Neural crest cell (in vitro differentiated cells): ENCODE results near the gene SHISA7. TPM values are rescaled to one million over a fixed set of nuclear protein-coding genes. Genes with fewer than 3 reads are reported as not detected.

Experiments used
- DNase-seq: peaks from one replicate; pipeline ENCODE4 v3.0.0; 2021; ENCODE audit warnings: low read depth, mixed read lengths, low spot score
- H3K27ac Mint-ChIP-seq: one replicate; pipeline ENCODE4 v1.8.0; 2021; ENCODE audit warnings: mild to moderate bottlenecking, mixed read lengths; ENCODE audit not compliant: unreplicated experiment
- H3K27me3 Mint-ChIP-seq: 2 replicates; pipeline ENCODE4 v1.8.0; 2021; ENCODE audit warnings: low read depth, mild to moderate bottlenecking, mixed read lengths
- H3K36me3 Mint-ChIP-seq: 2 replicates; pipeline ENCODE4 v1.8.0; 2021; ENCODE audit warnings: low read depth, mild to moderate bottlenecking, mixed read lengths
- H3K4me1 Mint-ChIP-seq: 2 replicates; pipeline ENCODE4 v1.8.0; 2021; ENCODE audit warnings: mixed read lengths
- H3K4me3 Mint-ChIP-seq: one replicate; pipeline ENCODE4 v1.8.0; 2021; ENCODE audit warnings: mild to moderate bottlenecking, mixed read lengths
- H3K9me3 Mint-ChIP-seq: 2 replicates; pipeline ENCODE4 v1.8.0; 2021; ENCODE audit warnings: mixed read lengths
- total RNA-seq: library from RNA; stranded (reverse); gene quantifications from 2 replicates; pipeline ENCODE4 v1.2.1, GENCODE V29; 2021
- TF ChIP-seq, protein P1 (sequence below): fragments of 200-600 bp; sonication (generic); conservative IDR thresholded peaks from 2 replicates; pipeline ENCODE4 v1.5.0; 2021; ENCODE audit warnings: antibody characterized with exemption, mild to moderate bottlenecking

Gene SHISA7
- total RNA-seq, 1 donor from 2014 or later, result 0.54 TPM

DNA sequence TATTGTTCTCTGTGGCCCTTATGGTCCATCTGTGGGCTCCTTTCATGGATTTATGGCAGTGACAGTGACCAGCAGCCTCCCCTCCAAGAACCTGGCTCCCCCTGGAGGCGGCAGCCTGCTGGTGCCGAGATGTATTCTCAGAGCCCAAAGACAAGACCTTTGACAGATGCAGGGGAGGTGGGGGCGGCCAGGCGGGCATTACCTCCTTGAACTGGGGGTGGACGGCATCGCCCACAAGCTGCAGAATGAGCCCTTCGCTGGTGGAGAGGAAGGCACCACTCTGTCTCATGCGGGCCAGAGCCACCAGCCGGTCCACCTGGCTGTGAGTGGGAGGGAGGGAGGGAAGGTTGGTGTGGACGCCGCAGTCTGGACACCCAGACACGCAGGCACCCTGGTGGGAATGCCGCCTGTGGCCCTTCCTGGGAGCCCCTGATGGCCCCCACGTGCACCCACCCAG lies 11.7 kb upstream of the SHISA7 start:
- TF ChIP-seq, protein P1, sequence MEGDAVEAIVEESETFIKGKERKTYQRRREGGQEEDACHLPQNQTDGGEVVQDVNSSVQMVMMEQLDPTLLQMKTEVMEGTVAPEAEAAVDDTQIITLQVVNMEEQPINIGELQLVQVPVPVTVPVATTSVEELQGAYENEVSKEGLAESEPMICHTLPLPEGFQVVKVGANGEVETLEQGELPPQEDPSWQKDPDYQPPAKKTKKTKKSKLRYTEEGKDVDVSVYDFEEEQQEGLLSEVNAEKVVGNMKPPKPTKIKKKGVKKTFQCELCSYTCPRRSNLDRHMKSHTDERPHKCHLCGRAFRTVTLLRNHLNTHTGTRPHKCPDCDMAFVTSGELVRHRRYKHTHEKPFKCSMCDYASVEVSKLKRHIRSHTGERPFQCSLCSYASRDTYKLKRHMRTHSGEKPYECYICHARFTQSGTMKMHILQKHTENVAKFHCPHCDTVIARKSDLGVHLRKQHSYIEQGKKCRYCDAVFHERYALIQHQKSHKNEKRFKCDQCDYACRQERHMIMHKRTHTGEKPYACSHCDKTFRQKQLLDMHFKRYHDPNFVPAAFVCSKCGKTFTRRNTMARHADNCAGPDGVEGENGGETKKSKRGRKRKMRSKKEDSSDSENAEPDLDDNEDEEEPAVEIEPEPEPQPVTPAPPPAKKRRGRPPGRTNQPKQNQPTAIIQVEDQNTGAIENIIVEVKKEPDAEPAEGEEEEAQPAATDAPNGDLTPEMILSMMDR, result peak; percentile 68
- H3K36me3 Mint-ChIP-seq, result peaks cover 3% of the 10 kb centered on the region
- DNase-seq, result peak; percentile 54
- H3K27me3 Mint-ChIP-seq, result peaks cover 34% of the 10 kb centered on the region
- no peaks in the 10 kb centered on the region for H3K9me3 Mint-ChIP-seq
- no peak overlapping the region for H3K27ac Mint-ChIP-seq
- peak overlapping the region; percentile 76 for H3K4me3 Mint-ChIP-seq
- H3K4me1 Mint-ChIP-seq, result peaks cover 19% of the 10 kb centered on the region

DNA sequence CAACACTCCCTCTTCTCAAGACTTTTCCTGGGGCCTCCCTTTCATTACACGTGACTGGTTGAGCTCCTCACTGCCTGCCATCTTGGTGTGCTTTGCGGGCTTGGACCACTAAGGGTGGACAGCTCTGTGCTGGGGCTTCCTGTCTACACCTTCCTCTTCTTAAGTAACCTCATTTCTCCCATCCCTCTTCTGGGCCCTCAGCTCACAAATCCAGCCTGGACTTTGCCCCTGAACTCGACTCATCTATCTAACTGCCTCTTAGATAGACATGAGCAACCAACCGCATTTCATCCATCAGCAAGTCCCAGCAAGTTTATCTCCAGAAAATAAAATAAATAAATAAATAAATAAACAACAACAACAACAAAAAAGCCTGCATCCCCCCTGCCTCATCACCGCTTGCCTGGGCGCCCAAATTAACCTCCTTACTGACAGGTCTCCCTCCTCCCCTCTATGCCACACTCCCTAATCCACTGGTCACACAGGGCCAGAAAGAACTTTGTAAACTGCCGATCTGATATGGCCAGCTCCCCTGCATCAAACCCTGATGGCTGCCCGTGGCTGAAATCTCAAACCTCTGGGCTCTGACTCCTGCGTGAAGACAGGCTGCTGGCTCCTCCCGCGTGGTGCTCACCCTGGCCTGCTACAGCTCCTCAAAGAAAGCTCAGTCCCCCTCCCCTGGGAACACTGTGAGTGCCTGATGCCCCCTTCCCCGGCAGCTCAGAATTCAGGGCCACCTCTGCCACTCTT lies 10.6 kb upstream of the SHISA7 start:
- TF ChIP-seq, protein P1, result no peak
- Mint-ChIP-seq H3K27ac (no peak overlapping the region), H3K27me3 (peaks cover 34% of the 10 kb centered on the region), H3K4me1 (peaks cover 17% of the 10 kb centered on the region), H3K36me3 (peaks cover 3% of the 10 kb centered on the region), H3K9me3 (no peaks in the 10 kb centered on the region), H3K4me3 (peak overlapping the region; percentile 48)
- no peak for DNase-seq

- DNase-seq, result peak; percentile 73
- Mint-ChIP-seq H3K27me3 (peaks cover 34% of the 10 kb centered on the region), H3K4me3 (peak overlapping the region; percentile 48), H3K27ac (no peak overlapping the region), H3K36me3 (peaks cover 3% of the 10 kb centered on the region), H3K4me1 (peaks cover 17% of the 10 kb centered on the region), H3K9me3 (no peaks in the 10 kb centered on the region)
- TF ChIP-seq, protein P1, result no peak
These were observed 9.7 kb upstream of the SHISA7 start for GRCh38 chr19:55452749-55453346.

- H3K27ac Mint-ChIP-seq, result peak overlapping the region; percentile 67
- no peak overlapping the region for H3K4me3 Mint-ChIP-seq
- no peak for DNase-seq
- H3K36me3 Mint-ChIP-seq, result peaks cover 3% of the 10 kb centered on the region
- TF ChIP-seq, protein P1, result no peak
- peaks cover 17% of the 10 kb centered on the region for H3K4me1 Mint-ChIP-seq
- H3K9me3 Mint-ChIP-seq, result no peaks in the 10 kb centered on the region
- H3K27me3 Mint-ChIP-seq, result peaks cover 34% of the 10 kb centered on the region
These were observed 9.1 kb upstream of the SHISA7 start for GRCh38 chr19:55451965-55452748.

DNA sequence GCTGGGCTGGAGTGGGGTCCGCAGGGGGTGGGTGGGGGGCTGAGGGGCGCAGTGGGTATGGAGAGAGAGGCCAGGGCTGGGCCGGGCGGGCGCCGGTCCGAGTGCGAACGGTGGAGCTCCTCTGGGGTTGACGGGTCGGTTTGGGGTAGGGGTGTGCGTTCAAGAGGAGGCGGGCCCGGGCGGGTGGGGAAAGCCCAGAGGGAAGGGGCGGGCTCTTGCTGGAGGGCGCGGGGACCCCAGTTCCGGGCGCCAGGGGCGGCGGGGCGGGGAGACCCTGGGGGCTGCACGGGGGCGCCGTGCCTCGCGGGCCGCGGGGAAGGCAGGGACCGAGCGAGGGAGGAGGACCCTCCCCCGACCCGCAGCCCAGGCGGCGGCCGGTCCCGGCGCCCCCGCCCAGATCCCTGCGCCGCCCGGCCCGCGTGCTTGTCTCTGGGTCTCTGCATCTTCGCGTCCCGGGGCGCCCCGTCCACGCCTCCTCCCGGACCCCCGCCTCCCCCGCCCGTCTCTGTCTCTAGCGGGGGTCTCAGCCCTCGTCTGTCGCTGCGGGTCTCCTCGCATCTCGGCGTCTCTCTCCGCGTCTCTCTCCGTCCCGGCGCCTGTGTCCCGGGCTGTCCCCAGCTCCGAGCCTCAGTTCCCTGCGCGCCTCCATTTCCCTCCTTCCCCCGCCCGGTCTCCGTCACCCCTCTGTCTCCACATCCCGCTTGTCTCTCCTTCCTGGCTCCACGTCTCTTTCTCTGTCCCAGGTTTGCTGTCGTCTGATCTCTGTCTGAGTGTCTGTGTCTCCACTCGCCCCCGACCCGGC lies 8.3 kb upstream of the SHISA7 start:
- no peak overlapping the region for H3K27ac Mint-ChIP-seq
- peaks cover 37% of the 10 kb centered on the region for H3K27me3 Mint-ChIP-seq
- peaks cover 3% of the 10 kb centered on the region for H3K36me3 Mint-ChIP-seq
- peaks cover 17% of the 10 kb centered on the region for H3K4me1 Mint-ChIP-seq
- TF ChIP-seq, protein P1, result no peak
- no peaks in the 10 kb centered on the region for H3K9me3 Mint-ChIP-seq
- no peak for DNase-seq
- peak overlapping the region; percentile 71 for H3K4me3 Mint-ChIP-seq
